ENCODE results near the gene DYSF. TPM values are rescaled to one million over a fixed set of nuclear protein-coding genes. Genes with fewer than 3 reads are reported as not detected.

The DYSF gene
- total RNA-seq, 4 donors from 2014 or later = 2.6 to 20.7 (median 12.7) TPM

DNA sequence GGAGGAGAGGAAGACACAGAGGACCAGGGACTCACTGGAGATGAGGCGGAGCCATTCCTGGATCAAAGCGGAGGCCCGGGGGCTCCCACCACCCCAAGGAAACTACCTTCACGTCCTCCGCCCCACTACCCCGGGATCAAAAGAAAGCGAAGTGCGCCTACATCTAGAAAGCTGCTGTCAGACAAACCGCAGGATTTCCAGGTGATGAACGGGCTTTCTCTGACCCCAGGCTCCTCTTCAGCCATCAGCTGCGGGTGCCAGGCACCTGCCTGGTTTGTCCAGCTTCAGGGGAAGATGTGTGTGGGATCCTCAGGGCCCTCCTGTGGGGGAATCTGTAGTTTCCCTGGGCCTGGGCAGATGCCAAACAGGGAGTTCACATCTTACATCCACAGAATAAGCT is 60.4 kb downstream of the DYSF start:
- intact Hi-C loops (cut with DNase I; ENCODE audit: low total_unique reads) = loop anchor here (5.0 kb wide), 1 partner anchor 216 kb away; no protein-coding TSS in a partner anchor

DNA sequence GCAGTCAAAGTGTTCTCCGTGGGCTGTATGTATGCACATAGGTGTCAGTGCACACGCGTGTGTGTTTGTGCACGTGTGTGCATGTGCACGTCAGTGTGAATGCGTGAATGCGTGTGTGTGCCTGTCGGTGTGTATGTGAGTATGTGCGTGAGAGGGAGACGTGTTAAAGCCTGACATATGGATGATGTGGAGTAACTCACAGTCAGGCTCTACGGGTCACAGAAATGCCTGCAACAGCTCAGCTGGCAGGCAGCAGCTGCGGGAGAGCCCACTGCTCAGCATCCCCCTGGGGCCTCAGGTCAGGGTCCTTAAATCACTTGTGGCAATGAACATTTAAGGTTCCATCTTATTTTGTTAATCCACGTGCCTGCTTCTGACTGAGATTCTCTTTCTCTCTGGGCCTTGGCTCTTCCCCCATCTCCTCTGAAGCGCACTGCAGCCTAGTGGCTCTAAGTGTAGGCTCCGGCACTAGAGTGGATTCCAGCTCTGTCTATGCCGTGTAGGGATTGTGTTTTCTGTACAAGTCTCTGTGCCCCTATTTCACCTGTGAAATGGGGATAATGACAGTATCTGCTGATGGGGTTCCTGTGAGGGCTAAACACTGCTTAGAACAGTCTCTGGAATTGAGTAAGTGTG is 63.0 kb downstream of the DYSF start:
- intact Hi-C loops (cut with DNase I; ENCODE audit: low total_unique reads) = no loop called here
- Histone ChIP-seq H3K4me3 (no peak overlapping the region), H3K9me3 (no peaks in the 10 kb centered on the region), H3K27me3 (no peaks in the 10 kb centered on the region), H3K36me3 (no peaks in the 10 kb centered on the region), H3K27ac (no peak overlapping the region), H3K4me1 (no peaks in the 10 kb centered on the region)
- no peak for DNase-seq
- no peak for TF ChIP-seq POLR2A (IDR thresholded peaks at IDR 0.05)
- TF ChIP-seq, protein P1, sequence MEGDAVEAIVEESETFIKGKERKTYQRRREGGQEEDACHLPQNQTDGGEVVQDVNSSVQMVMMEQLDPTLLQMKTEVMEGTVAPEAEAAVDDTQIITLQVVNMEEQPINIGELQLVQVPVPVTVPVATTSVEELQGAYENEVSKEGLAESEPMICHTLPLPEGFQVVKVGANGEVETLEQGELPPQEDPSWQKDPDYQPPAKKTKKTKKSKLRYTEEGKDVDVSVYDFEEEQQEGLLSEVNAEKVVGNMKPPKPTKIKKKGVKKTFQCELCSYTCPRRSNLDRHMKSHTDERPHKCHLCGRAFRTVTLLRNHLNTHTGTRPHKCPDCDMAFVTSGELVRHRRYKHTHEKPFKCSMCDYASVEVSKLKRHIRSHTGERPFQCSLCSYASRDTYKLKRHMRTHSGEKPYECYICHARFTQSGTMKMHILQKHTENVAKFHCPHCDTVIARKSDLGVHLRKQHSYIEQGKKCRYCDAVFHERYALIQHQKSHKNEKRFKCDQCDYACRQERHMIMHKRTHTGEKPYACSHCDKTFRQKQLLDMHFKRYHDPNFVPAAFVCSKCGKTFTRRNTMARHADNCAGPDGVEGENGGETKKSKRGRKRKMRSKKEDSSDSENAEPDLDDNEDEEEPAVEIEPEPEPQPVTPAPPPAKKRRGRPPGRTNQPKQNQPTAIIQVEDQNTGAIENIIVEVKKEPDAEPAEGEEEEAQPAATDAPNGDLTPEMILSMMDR (IDR thresholded peaks at IDR 0.05) = no peak

More for the DNA sequence above, 60.4 kb downstream of the DYSF start:
- H3K9me3 ChIP-seq = no peaks in the 10 kb centered on the region
- no peak overlapping the region for H3K27ac ChIP-seq
- H3K4me1 ChIP-seq = no peaks in the 10 kb centered on the region
- DNase-seq = no peak
- H3K4me3 ChIP-seq = no peak overlapping the region
- no peaks in the 10 kb centered on the region for H3K36me3 ChIP-seq
- H3K27me3 ChIP-seq = no peaks in the 10 kb centered on the region
- TF ChIP-seq, protein P1 (IDR thresholded peaks at IDR 0.05) = no peak
- no peak for TF ChIP-seq POLR2A (IDR thresholded peaks at IDR 0.05)

DNA sequence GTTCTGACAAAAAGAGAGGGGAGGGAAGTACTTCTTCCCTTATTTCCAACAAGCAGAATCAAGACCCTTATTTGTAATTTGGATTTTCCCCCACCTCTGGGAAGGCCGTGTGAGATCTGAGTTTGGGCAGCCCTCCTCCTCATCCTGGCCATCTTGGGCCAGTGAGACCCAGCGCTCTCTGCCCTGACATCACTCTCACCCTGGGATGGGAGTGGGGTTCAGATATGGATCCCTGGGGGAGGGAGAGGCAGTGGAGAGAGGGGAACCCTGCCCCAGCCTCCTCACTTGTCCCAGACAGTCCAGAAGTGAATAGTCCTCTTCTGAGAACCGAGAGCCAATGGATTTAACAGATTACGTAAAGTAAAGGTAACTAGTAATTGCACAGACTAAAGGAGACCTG is 64.5 kb downstream of the DYSF start:
- Histone ChIP-seq H3K9me3 (no peaks in the 10 kb centered on the region), H3K27me3 (no peaks in the 10 kb centered on the region), H3K36me3 (no peaks in the 10 kb centered on the region), H3K4me1 (no peaks in the 10 kb centered on the region), H3K27ac (no peak overlapping the region), H3K4me3 (no peak overlapping the region)
- intact Hi-C loops (cut with DNase I; ENCODE audit: low total_unique reads) = no loop called here
- TF ChIP-seq, protein P1 (IDR thresholded peaks at IDR 0.05) = no peak
- TF ChIP-seq POLR2A (IDR thresholded peaks at IDR 0.05) = no peak
- DNase-seq = no peak

DNA sequence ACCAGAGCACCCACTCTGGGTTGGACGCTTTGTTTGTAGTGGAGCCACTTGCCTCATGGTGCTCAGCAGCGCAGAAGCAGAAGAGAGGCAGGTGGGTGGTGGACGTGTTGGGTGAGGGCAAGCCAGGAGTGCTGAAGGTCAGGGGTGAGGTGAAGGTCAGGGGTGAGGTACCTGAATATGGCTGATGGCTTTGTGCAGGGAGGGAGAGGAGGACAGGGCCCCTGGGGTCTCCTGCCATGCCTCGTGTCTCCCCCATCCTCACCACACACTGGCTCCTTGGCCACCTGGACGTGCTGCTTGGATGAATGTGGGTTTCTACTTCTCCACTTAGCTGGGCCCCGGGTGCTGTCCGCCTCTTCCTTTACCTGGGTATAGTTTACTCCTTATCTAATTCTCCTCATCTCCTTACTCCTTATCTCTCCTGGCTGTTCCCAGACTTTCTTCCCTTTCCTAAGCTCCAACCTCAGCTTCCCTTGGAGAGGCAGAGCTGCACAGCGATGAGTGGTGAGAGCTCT is 68.1 kb downstream of the DYSF start:
- Histone ChIP-seq H3K4me3 (no peak overlapping the region), H3K27ac (no peak overlapping the region), H3K9me3 (no peaks in the 10 kb centered on the region), H3K27me3 (no peaks in the 10 kb centered on the region), H3K36me3 (no peaks in the 10 kb centered on the region), H3K4me1 (no peaks in the 10 kb centered on the region)
- intact Hi-C loops (cut with DNase I; ENCODE audit: low total_unique reads) = no loop called here
- no peak for DNase-seq
- TF ChIP-seq, protein P1 (IDR thresholded peaks at IDR 0.05) = no peak
- TF ChIP-seq POLR2A (IDR thresholded peaks at IDR 0.05) = no peak

DNA sequence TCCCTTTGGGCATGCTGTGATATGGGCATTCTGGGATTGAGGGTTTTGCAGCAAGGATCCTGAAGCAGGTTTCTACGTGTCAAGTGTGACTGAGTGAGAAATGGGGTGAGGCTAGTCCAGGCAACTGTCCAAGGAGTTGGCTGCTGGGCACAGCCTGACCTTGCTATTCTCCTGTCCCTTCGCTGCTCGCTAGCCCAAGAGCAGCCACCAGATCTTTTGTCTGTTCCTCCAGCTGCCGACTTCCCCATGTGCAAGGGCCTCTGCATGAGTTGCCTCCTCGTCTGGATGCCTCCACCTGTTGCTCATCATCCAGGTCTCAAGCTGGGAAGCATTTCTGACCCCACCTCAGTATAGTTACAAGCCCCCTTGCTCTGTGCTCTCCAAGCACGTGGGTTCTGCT is 71.1 kb downstream of the DYSF start:
- Histone ChIP-seq H3K4me3 (no peak overlapping the region), H3K4me1 (no peaks in the 10 kb centered on the region), H3K27me3 (no peaks in the 10 kb centered on the region), H3K36me3 (no peaks in the 10 kb centered on the region), H3K9me3 (no peaks in the 10 kb centered on the region), H3K27ac (no peak overlapping the region)
- intact Hi-C loops (cut with DNase I; ENCODE audit: low total_unique reads) = no loop called here
- DNase-seq = no peak
- TF ChIP-seq, protein P1 (IDR thresholded peaks at IDR 0.05) = no peak
- no peak for TF ChIP-seq POLR2A (IDR thresholded peaks at IDR 0.05)
